H54 (cell line): ENCODE measurements around the gene SOX10.
"Not testable (repeated sequence)": the region's sequence is repeated elsewhere in the genome, so short reads cannot be mapped to it uniquely, and the experiment has no call there.

ENCODE experiments used
- DNase-seq: peaks from one replicate; pipeline ENCODE4 v3.0.0; 2011; ENCODE audit warnings: low spot score, mixed read lengths; ENCODE audit not compliant: insufficient read length
- FAIRE-seq: peaks from 3 replicates; lab custom pipeline; 2011; peaks lifted over from hg19 to GRCh38; lab: Jason Lieb, UNC
- POLR2A ChIP-seq: IDR thresholded peaks from 2 replicates; pipeline ENCODE4 v1.6.1; 2011; ENCODE audit warnings: low read depth, mild to moderate bottlenecking, low read length

The SOX10 gene

GRCh38 chr22:37953437-37954179, 30.7 kb downstream of the SOX10 start, which contains the start of the genes C22orf23 and POLR2F:
TSS of gene C22orf23 (minus strand) at chr22:37953601. CDS start at chr22:37953149, 452 bp downstream.
TSS of gene POLR2F (plus strand) at chr22:37953699. CDS start at chr22:37953788, 89 bp downstream.
- DNase-seq (peak; percentile 87), FAIRE-seq (peak; percentile 11)
- TF ChIP-seq POLR2A, result peak; percentile 75

GRCh38 chr22:37953062-37953436, 31.3 kb downstream of the SOX10 start:
- TF ChIP-seq POLR2A, result no peak

GRCh38 chr22:37952629-37953028, 31.7 kb downstream of the SOX10 start:
- DNase-seq, FAIRE-seq: not testable (repeated sequence)

More at GRCh38 chr22:37953062-37953436, 31.3 kb downstream of the SOX10 start:
- FAIRE-seq (no peak), DNase-seq (no peak)

- no peak for FAIRE-seq
- DNase-seq, result no peak
- TF ChIP-seq POLR2A, result no peak
Measured at GRCh38 chr22:37951305-37951704, 33.0 kb downstream of the SOX10 start.

GRCh38 chr22:37947142-37947795, 37.1 kb downstream of the SOX10 start:
- FAIRE-seq, DNase-seq: not testable (repeated sequence)

- not testable (repeated sequence) for FAIRE-seq, DNase-seq
Measured at GRCh38 chr22:37944423-37944822, 39.9 kb downstream of the SOX10 start.

- TF ChIP-seq POLR2A, result no peak
- no peak for FAIRE-seq
Measured at GRCh38 chr22:37943825-37944198, 40.5 kb downstream of the SOX10 start.

GRCh38 chr22:37943136-37943824, 41.1 kb downstream of the SOX10 start:
- FAIRE-seq (no peak), DNase-seq (no peak)
- TF ChIP-seq POLR2A, result no peak

More at GRCh38 chr22:37943825-37944198, 40.5 kb downstream of the SOX10 start:
- no peak for DNase-seq

GRCh38 chr22:37942133-37942532, 42.2 kb downstream of the SOX10 start:
- no peak for FAIRE-seq
- no peak for TF ChIP-seq POLR2A
- no peak for DNase-seq

GRCh38 chr22:37940698-37941376, 43.5 kb downstream of the SOX10 start:
- no peak for TF ChIP-seq POLR2A
- no peak for DNase-seq
- FAIRE-seq, result no peak

- FAIRE-seq (peak; percentile 81), DNase-seq (peak; percentile 78)
- TF ChIP-seq POLR2A, result 0 out of 2 replicates have a peak, but pooled peaks have one; percentile 7
Measured at GRCh38 chr22:37933711-37934376, 50.5 kb downstream of the SOX10 start.

- no peak for TF ChIP-seq POLR2A
- no peak for FAIRE-seq
- no peak for DNase-seq
Measured at GRCh38 chr22:37932821-37933578, 51.4 kb downstream of the SOX10 start.
